IPS-20b (cell line): ENCODE results near the gene STX18.
"Not testable (repeated sequence)": the region's sequence is repeated elsewhere in the genome, so short reads cannot be mapped to it uniquely, and the experiment has no call there.

Source experiments
- H3K27ac ChIP-seq: one replicate; pipeline ENCODE4 v1.5.1; 2013; ENCODE audit warnings: low read length
- H3K27me3 ChIP-seq: 2 replicates; pipeline ENCODE4 v1.6.1; 2013; ENCODE audit warnings: mild to moderate bottlenecking, low read length, inconsistent platforms; ENCODE audit not compliant: insufficient read depth
- H3K36me3 ChIP-seq: 2 replicates; pipeline ENCODE4 v1.6.1; 2013; ENCODE audit warnings: low read depth, mild to moderate bottlenecking, inconsistent platforms, low read length, moderate library complexity; ENCODE audit not compliant: insufficient read depth
- H3K4me1 ChIP-seq: 2 replicates; pipeline ENCODE4 v1.6.1; 2013; ENCODE audit warnings: mild to moderate bottlenecking, control low read depth, inconsistent platforms, low read length, moderate library complexity; ENCODE audit not compliant: insufficient read depth
- H3K4me3 ChIP-seq: 2 replicates; pipeline ENCODE4 v1.5.1; 2013; ENCODE audit warnings: mild to moderate bottlenecking, low read length, inconsistent platforms
- H3K9ac ChIP-seq: 2 replicates; pipeline ENCODE4 v1.6.1; 2013; ENCODE audit warnings: low read depth, mild to moderate bottlenecking, inconsistent platforms, low read length, moderate library complexity
- H3K9me3 ChIP-seq: 2 replicates; pipeline ENCODE4 v1.6.1; 2013; ENCODE audit warnings: mild to moderate bottlenecking, low read depth, low read length, inconsistent platforms; ENCODE audit not compliant: insufficient read depth

STX18 gene

GRCh38 chr4:4526401-4526800 lies 15.4 kb downstream of the STX18 start:
- Histone ChIP-seq H3K4me1 (peaks cover 1% of the 10 kb centered on the region), H3K9ac (no peak overlapping the region), H3K36me3 (no peaks in the 10 kb centered on the region), H3K4me3 (no peak overlapping the region), H3K27me3 (no peaks in the 10 kb centered on the region), H3K27ac (no peak overlapping the region), H3K9me3 (no peaks in the 10 kb centered on the region)

DNA sequence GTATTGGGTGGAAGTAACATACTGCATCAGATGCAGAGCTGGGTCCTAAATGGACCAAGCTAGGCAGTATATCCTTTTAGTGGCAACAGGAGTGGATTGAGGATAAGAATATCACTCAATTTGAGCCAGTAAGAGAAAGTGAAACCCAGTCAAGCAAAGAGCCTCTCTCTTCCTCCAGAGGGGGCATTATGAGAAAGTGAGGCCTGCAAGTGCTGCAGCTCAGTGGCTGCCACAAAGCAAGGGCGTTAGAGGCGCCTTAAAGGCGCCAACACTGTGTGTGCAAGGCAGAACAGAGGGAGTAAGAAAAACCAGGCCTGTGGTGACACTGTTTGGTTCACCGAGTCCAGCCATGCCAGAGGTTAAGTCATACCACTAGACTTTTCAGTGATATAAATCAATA lies 17.5 kb downstream of the STX18 start:
- H3K9me3 ChIP-seq = no peaks in the 10 kb centered on the region
- H3K27me3 ChIP-seq = no peaks in the 10 kb centered on the region
- H3K9ac ChIP-seq = no peak overlapping the region
- H3K4me3 ChIP-seq = no peak overlapping the region
- peaks cover 10% of the 10 kb centered on the region for H3K4me1 ChIP-seq
- H3K27ac ChIP-seq = no peak overlapping the region
- no peaks in the 10 kb centered on the region for H3K36me3 ChIP-seq

DNA sequence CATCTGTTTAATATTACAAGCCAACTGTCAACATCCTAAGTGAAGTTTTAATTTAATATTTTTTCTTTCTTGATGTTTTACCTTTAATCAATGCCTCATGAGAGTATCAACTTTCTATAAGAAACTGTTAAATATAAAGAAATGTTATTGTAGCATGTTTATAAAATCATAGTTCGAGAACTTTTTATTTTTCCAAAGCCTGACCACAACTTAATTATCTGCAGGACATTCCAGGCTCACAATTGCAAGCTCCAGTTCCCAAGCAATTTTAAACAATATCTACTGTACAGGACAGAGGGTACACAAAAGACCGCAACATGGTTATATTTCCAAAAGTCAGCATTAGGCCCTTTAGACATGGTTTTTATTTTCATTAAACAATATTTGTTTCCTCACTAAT lies 20.1 kb downstream of the STX18 start:
- Histone ChIP-seq H3K9ac (no peak overlapping the region), H3K4me1 (peaks cover 10% of the 10 kb centered on the region), H3K27ac (no peak overlapping the region), H3K4me3 (no peak overlapping the region), H3K9me3 (no peaks in the 10 kb centered on the region), H3K36me3 (no peaks in the 10 kb centered on the region), H3K27me3 (no peaks in the 10 kb centered on the region)

DNA sequence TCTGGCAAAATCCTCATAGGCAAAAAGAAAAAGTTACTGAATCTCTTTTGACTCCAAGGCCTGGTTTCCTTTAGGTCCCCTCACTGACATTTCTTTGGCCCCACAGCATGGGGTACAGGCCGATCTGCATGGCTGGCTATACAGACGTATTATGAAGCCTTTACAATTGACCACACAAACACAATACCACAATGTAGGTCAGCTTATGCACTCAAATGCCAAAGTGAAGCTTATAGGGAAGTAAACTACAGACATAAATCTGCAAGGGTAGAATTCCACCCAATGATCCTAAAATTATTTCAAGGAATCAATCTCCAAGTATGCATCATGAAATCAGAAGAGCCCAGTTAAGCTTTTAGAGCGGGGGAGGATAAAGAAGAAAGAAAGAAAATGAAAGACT lies 20.7 kb downstream of the STX18 start:
- Histone ChIP-seq H3K36me3 (no peaks in the 10 kb centered on the region), H3K27ac (no peak overlapping the region), H3K4me1 (peaks cover 10% of the 10 kb centered on the region), H3K9me3 (no peaks in the 10 kb centered on the region), H3K27me3 (no peaks in the 10 kb centered on the region), H3K9ac (no peak overlapping the region), H3K4me3 (no peak overlapping the region)

DNA sequence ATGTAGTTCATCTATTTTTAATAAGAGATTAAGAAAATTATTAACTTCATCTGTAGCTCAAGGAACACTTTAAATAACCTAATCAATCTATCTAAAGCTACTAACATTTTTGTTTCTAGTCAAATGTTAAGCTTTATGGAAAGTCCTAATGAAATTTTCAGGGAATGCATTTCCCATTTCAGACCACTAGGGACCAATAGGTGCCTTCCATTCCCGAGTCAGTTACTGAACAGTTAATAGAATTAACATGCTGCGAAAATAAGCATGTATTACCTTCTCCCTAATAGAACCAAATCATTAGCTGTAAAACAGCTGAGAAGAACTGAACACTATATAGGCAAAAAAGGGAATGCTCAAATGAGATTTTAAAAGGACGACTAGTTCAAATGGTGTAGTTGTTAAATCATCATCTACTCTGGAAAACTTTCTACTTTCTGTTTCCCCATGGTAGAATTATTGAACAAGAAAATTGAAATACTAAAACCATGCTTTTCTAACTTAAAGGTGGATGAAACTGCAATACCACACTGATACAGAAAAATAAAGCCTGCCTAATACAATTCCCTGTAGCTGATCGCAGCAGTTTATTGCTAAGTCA lies 22.5 kb downstream of the STX18 start:
- H3K36me3 ChIP-seq = no peaks in the 10 kb centered on the region
- peaks cover 10% of the 10 kb centered on the region for H3K4me1 ChIP-seq
- no peak overlapping the region for H3K27ac ChIP-seq
- no peak overlapping the region for H3K4me3 ChIP-seq
- no peaks in the 10 kb centered on the region for H3K9me3 ChIP-seq
- no peaks in the 10 kb centered on the region for H3K27me3 ChIP-seq
- no peak overlapping the region for H3K9ac ChIP-seq

- Histone ChIP-seq H3K27me3 (no peaks in the 10 kb centered on the region), H3K9ac (no peak overlapping the region), H3K4me3 (no peak overlapping the region), H3K36me3 (no peaks in the 10 kb centered on the region), H3K9me3 (no peaks in the 10 kb centered on the region), H3K27ac (no peak overlapping the region), H3K4me1 (peaks cover 10% of the 10 kb centered on the region)
These were observed 23.1 kb downstream of the STX18 start for GRCh38 chr4:4518747-4519146.

GRCh38 chr4:4514786-4515185 lies 27.1 kb downstream of the STX18 start:
- no peaks in the 10 kb centered on the region for H3K9me3 ChIP-seq
- no peak overlapping the region for H3K4me3 ChIP-seq
- H3K27ac ChIP-seq = no peak overlapping the region
- H3K9ac ChIP-seq = no peak overlapping the region
- H3K4me1 ChIP-seq = no peaks in the 10 kb centered on the region
- H3K27me3 ChIP-seq = no peaks in the 10 kb centered on the region
- H3K36me3 ChIP-seq = no peaks in the 10 kb centered on the region

- Histone ChIP-seq H3K27ac (no peak overlapping the region), H3K36me3 (no peaks in the 10 kb centered on the region), H3K27me3 (no peaks in the 10 kb centered on the region), H3K9me3 (no peaks in the 10 kb centered on the region), H3K4me1 (no peaks in the 10 kb centered on the region), H3K9ac (no peak overlapping the region), H3K4me3 (no peak overlapping the region)
These were observed 29.6 kb downstream of the STX18 start for GRCh38 chr4:4512282-4512681.

- H3K27ac ChIP-seq, H3K9ac ChIP-seq, H3K36me3 ChIP-seq, H3K9me3 ChIP-seq, H3K27me3 ChIP-seq, H3K4me3 ChIP-seq, H3K4me1 ChIP-seq: not testable (repeated sequence)
These were observed 31.2 kb downstream of the STX18 start for GRCh38 chr4:4510641-4511040.

- Histone ChIP-seq H3K4me1 (no peaks in the 10 kb centered on the region), H3K9me3 (no peaks in the 10 kb centered on the region), H3K27me3 (no peaks in the 10 kb centered on the region)
These were observed 32.3 kb downstream of the STX18 start for GRCh38 chr4:4509521-4509920.

DNA sequence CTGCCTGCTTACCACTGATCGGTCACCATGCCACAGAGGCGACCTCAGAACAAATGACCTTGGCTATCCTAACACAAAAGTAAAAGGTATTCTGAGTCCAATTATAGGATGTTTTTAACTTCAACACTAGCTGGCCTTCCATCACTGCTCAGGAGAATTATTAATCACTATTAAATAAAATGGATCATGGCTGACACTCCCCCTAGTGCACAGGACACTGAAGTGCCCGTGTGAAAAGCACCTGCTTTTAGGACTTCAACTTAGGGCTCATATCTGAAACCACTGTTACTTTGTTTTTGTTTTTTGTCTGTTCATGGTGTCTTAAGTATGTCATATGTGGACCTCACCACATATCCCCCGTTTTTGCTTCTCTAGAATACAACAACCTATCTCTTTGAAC lies 33.9 kb downstream of the STX18 start:
- Histone ChIP-seq H3K36me3 (no peaks in the 10 kb centered on the region), H3K4me3 (no peak overlapping the region), H3K9ac (no peak overlapping the region), H3K9me3 (no peaks in the 10 kb centered on the region), H3K4me1 (peaks cover 1% of the 10 kb centered on the region; the same call in 1 of the 2 replicates), H3K27ac (no peak overlapping the region), H3K27me3 (0 out of 2 replicates have a peak, but pooled peaks cover 3% of the 10 kb centered on the region)

More at GRCh38 chr4:4509521-4509920, 32.3 kb downstream of the STX18 start:
- Histone ChIP-seq H3K36me3 (no peaks in the 10 kb centered on the region), H3K4me3 (no peak overlapping the region), H3K27ac (no peak overlapping the region), H3K9ac (no peak overlapping the region)

- Histone ChIP-seq H3K4me3 (no peak overlapping the region), H3K27me3 (0 out of 2 replicates have a peak, but pooled peaks cover 3% of the 10 kb centered on the region), H3K9me3 (no peaks in the 10 kb centered on the region), H3K4me1 (peaks cover 4% of the 10 kb centered on the region; the same call in 1 of the 2 replicates), H3K9ac (no peak overlapping the region), H3K27ac (no peak overlapping the region), H3K36me3 (no peaks in the 10 kb centered on the region)
These were observed 34.4 kb downstream of the STX18 start for GRCh38 chr4:4507403-4507802.
